MM.1S (cell line): ENCODE data around the gene SORL1.

Experiments
- EZH2 ChIP-seq: fragments of 300-600 bp; sonication (generic); optimal IDR thresholded peaks from 2 replicates; pipeline ENCODE3; 2017; ENCODE audit warnings: low read depth, mild to moderate bottlenecking, antibody characterized with exemption, low read length, mixed read lengths
- TF ChIP-seq, protein P1 (sequence below): fragments of 300-600 bp; sonication (generic); IDR thresholded peaks from 2 replicates; pipeline ENCODE4 v1.5.1; 2016; ENCODE audit warnings: antibody characterized with exemption, low read length, mixed read lengths

DNA sequence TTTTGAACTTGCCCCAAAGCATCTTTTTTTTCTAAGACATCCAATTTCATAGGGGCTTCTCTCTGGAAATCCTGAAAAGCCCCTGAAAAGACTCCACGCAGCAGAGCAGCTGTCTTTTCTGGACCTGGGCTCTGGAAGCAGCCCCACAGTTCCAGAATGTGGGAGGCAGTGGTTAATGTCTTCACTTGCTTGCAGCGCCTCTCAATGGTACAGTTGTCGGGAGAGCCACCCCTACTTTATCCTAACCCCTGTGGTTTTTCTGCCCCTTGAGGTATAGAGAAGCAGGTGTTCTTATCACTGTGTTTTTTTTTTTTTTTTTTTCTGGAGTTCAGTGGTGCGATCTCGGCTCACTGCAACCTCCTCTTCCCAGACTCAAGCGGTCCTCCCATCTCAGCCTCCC, 84.0 kb downstream of the SORL1 start:
- TF ChIP-seq, protein P1, sequence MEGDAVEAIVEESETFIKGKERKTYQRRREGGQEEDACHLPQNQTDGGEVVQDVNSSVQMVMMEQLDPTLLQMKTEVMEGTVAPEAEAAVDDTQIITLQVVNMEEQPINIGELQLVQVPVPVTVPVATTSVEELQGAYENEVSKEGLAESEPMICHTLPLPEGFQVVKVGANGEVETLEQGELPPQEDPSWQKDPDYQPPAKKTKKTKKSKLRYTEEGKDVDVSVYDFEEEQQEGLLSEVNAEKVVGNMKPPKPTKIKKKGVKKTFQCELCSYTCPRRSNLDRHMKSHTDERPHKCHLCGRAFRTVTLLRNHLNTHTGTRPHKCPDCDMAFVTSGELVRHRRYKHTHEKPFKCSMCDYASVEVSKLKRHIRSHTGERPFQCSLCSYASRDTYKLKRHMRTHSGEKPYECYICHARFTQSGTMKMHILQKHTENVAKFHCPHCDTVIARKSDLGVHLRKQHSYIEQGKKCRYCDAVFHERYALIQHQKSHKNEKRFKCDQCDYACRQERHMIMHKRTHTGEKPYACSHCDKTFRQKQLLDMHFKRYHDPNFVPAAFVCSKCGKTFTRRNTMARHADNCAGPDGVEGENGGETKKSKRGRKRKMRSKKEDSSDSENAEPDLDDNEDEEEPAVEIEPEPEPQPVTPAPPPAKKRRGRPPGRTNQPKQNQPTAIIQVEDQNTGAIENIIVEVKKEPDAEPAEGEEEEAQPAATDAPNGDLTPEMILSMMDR: no peak
- TF ChIP-seq EZH2: no peak
